ENCODE results near the gene NOTO.

Gene NOTO

GRCh38 chr2:73203055-73203681, 794 bp downstream of the NOTO start:
- DNase-seq = no peak

GRCh38 chr2:73205611-73206010, 3.2 kb downstream of the NOTO start:
- no peak for DNase-seq

GRCh38 chr2:73208258-73208657, 5.9 kb downstream of the NOTO start:
- no peak for DNase-seq

- no peak for DNase-seq
Observed at GRCh38 chr2:73210019-73210418, 7.6 kb downstream of the NOTO start.

GRCh38 chr2:73210696-73211095, 8.3 kb downstream of the NOTO start:
- DNase-seq = no peak

GRCh38 chr2:73212098-73212447, 9.7 kb downstream of the NOTO start:
- no peak for DNase-seq

- no peak for DNase-seq
Observed at GRCh38 chr2:73212448-73213176, 10.2 kb downstream of the NOTO start.

GRCh38 chr2:73214120-73215035, 12.0 kb downstream of the NOTO start, which contains the start of gene SMYD5:
SMYD5 (plus strand) TSS chr2:73214245; CDS start chr2:73214267, 22 bp downstream.
- peak in 1 of 2 experiments; percentile 16 for DNase-seq

GRCh38 chr2:73215254-73215653, 12.9 kb downstream of the NOTO start:
- DNase-seq = no peak

GRCh38 chr2:73217160-73217559, 14.8 kb downstream of the NOTO start:
- no peak for DNase-seq

- no peak for DNase-seq
Observed at GRCh38 chr2:73217826-73218225, 15.5 kb downstream of the NOTO start.

GRCh38 chr2:73218298-73218697, 15.9 kb downstream of the NOTO start:
- DNase-seq = no peak

- no peak for DNase-seq
Observed at GRCh38 chr2:73223821-73224220, 21.4 kb downstream of the NOTO start.

GRCh38 chr2:73225513-73226360, 23.4 kb downstream of the NOTO start:
- DNase-seq = no peak

- no peak for DNase-seq
Observed at GRCh38 chr2:73227086-73227485, 24.7 kb downstream of the NOTO start.

- DNase-seq = no peak
Observed at GRCh38 chr2:73228631-73229030, 26.3 kb downstream of the NOTO start.

GRCh38 chr2:73232403-73233153, 30.2 kb downstream of the NOTO start:
- no peak for DNase-seq

- peak; percentile 87 to 98 for DNase-seq
Observed at GRCh38 chr2:73233154-73233931, 31.0 kb downstream of the NOTO start, which contains the start of gene PRADC1. PRADC1 (minus strand) TSS chr2:73233239; CDS start chr2:73233160, 79 bp downstream.

- DNase-seq = peak; percentile 15 to 84
Observed at GRCh38 chr2:73233932-73234832, 31.8 kb downstream of the NOTO start, which contains the start of gene CCT7. CCT7 (plus strand) TSS chr2:73234308; CDS start chr2:73234379, 71 bp downstream.
